Activated CD8-positive, alpha-beta memory T cell treated with anti-CD3 and anti-CD28 coated beads, Interleukin-2, amount 50 U/mL, for 48 hours (primary cell): ENCODE results near the gene MPC2.

Experiments
- DNase-seq: peaks from one replicate; pipeline ENCODE4 v3.0.0-alpha.2; 2020

The MPC2 gene

GRCh38 chr1:167936930-167937708 is at the start of gene MPC2:
Gene MPC2, minus strand, starts transcription at chr1:167937072. Its CDS starts 1,231 bp downstream, at chr1:167935841.
- DNase-seq = peak; percentile 86

GRCh38 chr1:167984886-167985489 is 48.1 kb upstream of the MPC2 start:
- DNase-seq = no peak

- no peak for DNase-seq
Measured at GRCh38 chr1:167983797-167984420, 47.0 kb upstream of the MPC2 start.

GRCh38 chr1:167981933-167982332 is 45.1 kb upstream of the MPC2 start:
- DNase-seq = no peak

GRCh38 chr1:167977245-167977644 is 40.4 kb upstream of the MPC2 start:
- DNase-seq = no peak

- DNase-seq = no peak
Measured at GRCh38 chr1:167974698-167975097, 37.8 kb upstream of the MPC2 start.

- DNase-seq = no peak
Measured at GRCh38 chr1:167973832-167974231, 37.0 kb upstream of the MPC2 start.

- no peak for DNase-seq
Measured at GRCh38 chr1:167968569-167968968, 31.7 kb upstream of the MPC2 start.

GRCh38 chr1:167966050-167966449 is 29.2 kb upstream of the MPC2 start:
- no peak for DNase-seq

- no peak for DNase-seq
Measured at GRCh38 chr1:167964646-167965045, 27.8 kb upstream of the MPC2 start.

- DNase-seq = no peak
Measured at GRCh38 chr1:167957710-167958109, 20.8 kb upstream of the MPC2 start.

- no peak for DNase-seq
Measured at GRCh38 chr1:167955915-167956314, 19.0 kb upstream of the MPC2 start.

GRCh38 chr1:167950569-167950968 is 13.7 kb upstream of the MPC2 start:
- DNase-seq = no peak

GRCh38 chr1:167949785-167950184 is 12.9 kb upstream of the MPC2 start:
- no peak for DNase-seq

GRCh38 chr1:167947733-167948132 is 10.9 kb upstream of the MPC2 start:
- DNase-seq = no peak

GRCh38 chr1:167943541-167943940 is 6.7 kb upstream of the MPC2 start:
- DNase-seq = no peak

GRCh38 chr1:167940264-167940663 is 3.4 kb upstream of the MPC2 start:
- no peak for DNase-seq

- no peak for DNase-seq
Measured at GRCh38 chr1:167938080-167938636, 1.3 kb upstream of the MPC2 start.

- DNase-seq = no peak
Measured at GRCh38 chr1:167937709-167938010, 788 bp upstream of the MPC2 start.

- peak; percentile 94 for DNase-seq
Measured at GRCh38 chr1:167936068-167936929, 573 bp downstream of the MPC2 start, which contains the start of gene DCAF6. Gene DCAF6, plus strand, starts transcription at chr1:167936683. Its CDS starts 229 bp downstream, at chr1:167936912.

- DNase-seq = peak; percentile 67
Measured at GRCh38 chr1:167935216-167936067, 1.4 kb downstream of the MPC2 start.
